C4-2B (cell line): ENCODE measurements around the gene RIMS4.

ENCODE experiments used
- CTCF ChIP-seq: fragments of 450-650 bp; conservative IDR thresholded peaks from 2 replicates; pipeline ENCODE4 v1.5.1; 2017; ENCODE audit warnings: mild to moderate bottlenecking
- ZFX ChIP-seq: fragments of 450-650 bp; IDR thresholded peaks from 2 replicates; pipeline ENCODE4 v1.6.1; 2017

DNA sequence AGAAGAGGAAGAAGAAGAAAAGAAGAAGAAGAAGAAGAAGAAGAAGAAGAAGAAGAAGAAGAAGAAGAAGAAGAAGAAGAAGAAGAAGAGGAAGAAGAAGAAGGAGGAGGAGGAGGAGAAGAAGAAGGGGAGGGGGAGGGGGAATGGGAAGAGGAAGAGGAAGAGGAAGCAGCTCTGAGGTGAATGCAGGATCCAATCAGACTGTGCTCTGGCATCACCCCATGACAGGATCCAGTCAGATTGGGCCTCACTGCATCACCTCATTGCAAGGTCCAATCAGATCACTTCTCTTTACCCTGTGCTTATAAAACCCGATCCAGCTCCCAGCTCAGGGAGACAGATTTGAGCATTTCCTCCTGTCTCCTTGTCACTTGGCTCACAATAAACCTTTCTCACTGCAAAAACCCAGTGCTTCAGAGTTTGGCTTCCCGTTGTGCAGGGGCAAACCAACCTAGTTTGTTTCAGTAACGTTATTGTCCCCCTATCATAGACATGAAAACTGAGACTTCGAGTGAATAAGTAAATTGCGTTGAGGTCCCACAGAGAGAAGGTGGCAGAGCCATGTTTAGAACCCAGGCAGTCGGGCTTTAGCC, 46.6 kb upstream of the RIMS4 start:
- no peak for TF ChIP-seq CTCF
- TF ChIP-seq ZFX = no peak
